ENCODE measurements around the gene SDK2. TPM values are rescaled to one million over a fixed set of nuclear protein-coding genes. Genes with fewer than 3 reads are reported as not detected.

The SDK2 gene
- total and polyA plus RNA-seq, 2 experiments from 2014 or later = 0.59 to 1.2 TPM

GRCh38 chr17:73376636-73377035 lies 267.6 kb downstream of the SDK2 start:
- no peak for DNase-seq (ENCODE audit: low spot score)
- Histone ChIP-seq H3K4me2 (no peak overlapping the region), H3K36me3 (replicated peaks; ENCODE audit: insufficient read depth, low read depth) (no peaks in the 10 kb centered on the region), H3K27ac (no peak overlapping the region), H3K9me2 (replicated peaks; ENCODE audit: insufficient read depth) (no peaks in the 10 kb centered on the region), H3K4me1 (ENCODE audit: insufficient read depth) (no peaks in the 10 kb centered on the region), H4K20me1 (ENCODE audit: insufficient read depth, poor library complexity, severe bottlenecking) (no peaks in the 10 kb centered on the region), H3K4me3 (no peak overlapping the region), H2AFZ (no peak overlapping the region), H3K9me3 (ENCODE audit: low read depth) (no peaks in the 10 kb centered on the region), H3K27me3 (peaks cover 3% of the 10 kb centered on the region), H3K79me2 (no peaks in the 10 kb centered on the region)
- 90% methylated on average over 3 of the region's 3 CpGs for WGBS (ENCODE audit: low lambda C conversion rate, missing lambda C conversion rate)
- no peak for TF ChIP-seq CTCF (IDR thresholded peaks at IDR 0.05; ENCODE audit: poor library complexity)
- TF ChIP-seq EZH2 (IDR thresholded peaks at IDR 0.05; ENCODE audit: borderline replicate concordance) = no peak
- TF ChIP-seq EZH2phosphoT487 (IDR thresholded peaks at IDR 0.05; ENCODE audit: low read depth, severe bottlenecking, unreplicated experiment) = no peak

- DNase-seq (ENCODE audit: low spot score) = no peak
- Histone ChIP-seq H3K79me2 (no peaks in the 10 kb centered on the region), H3K4me2 (no peak overlapping the region), H2AFZ (no peak overlapping the region), H4K20me1 (ENCODE audit: insufficient read depth, poor library complexity, severe bottlenecking) (no peaks in the 10 kb centered on the region), H3K36me3 (replicated peaks; ENCODE audit: insufficient read depth, low read depth) (no peaks in the 10 kb centered on the region), H3K27me3 (peaks cover 3% of the 10 kb centered on the region), H3K27ac (no peak overlapping the region), H3K9me3 (ENCODE audit: low read depth) (no peaks in the 10 kb centered on the region), H3K4me3 (no peak overlapping the region), H3K9me2 (replicated peaks; ENCODE audit: insufficient read depth) (no peaks in the 10 kb centered on the region), H3K4me1 (ENCODE audit: insufficient read depth) (no peaks in the 10 kb centered on the region)
- WGBS (ENCODE audit: low lambda C conversion rate, missing lambda C conversion rate) = 92% methylated on average over 11 of the region's 11 CpGs
- TF ChIP-seq EZH2phosphoT487 (IDR thresholded peaks at IDR 0.05; ENCODE audit: low read depth, severe bottlenecking, unreplicated experiment) (no peak), EZH2 (IDR thresholded peaks at IDR 0.05; ENCODE audit: borderline replicate concordance) (no peak), CTCF (IDR thresholded peaks at IDR 0.05; ENCODE audit: poor library complexity) (no peak)
Observed at GRCh38 chr17:73376152-73376551, 268.1 kb downstream of the SDK2 start.

- no peaks in the 10 kb centered on the region for H3K36me3 ChIP-seq (replicated peaks; ENCODE audit: insufficient read depth, low read depth)
- no peaks in the 10 kb centered on the region for H3K79me2 ChIP-seq
- no peak overlapping the region for H3K27ac ChIP-seq
- no peaks in the 10 kb centered on the region for H3K9me2 ChIP-seq (replicated peaks; ENCODE audit: insufficient read depth)
- H2AFZ ChIP-seq = no peak overlapping the region
- WGBS (ENCODE audit: low lambda C conversion rate, missing lambda C conversion rate) = 87% methylated on average over 9 of the region's 9 CpGs
- no peak overlapping the region for H3K4me2 ChIP-seq
- TF ChIP-seq CTCF (IDR thresholded peaks at IDR 0.05; ENCODE audit: poor library complexity) (no peak), EZH2 (IDR thresholded peaks at IDR 0.05; ENCODE audit: borderline replicate concordance) (no peak), EZH2phosphoT487 (IDR thresholded peaks at IDR 0.05; ENCODE audit: low read depth, severe bottlenecking, unreplicated experiment) (no peak)
- H4K20me1 ChIP-seq (ENCODE audit: insufficient read depth, poor library complexity, severe bottlenecking) = no peaks in the 10 kb centered on the region
- H3K4me3 ChIP-seq = no peak overlapping the region
- no peaks in the 10 kb centered on the region for H3K9me3 ChIP-seq (ENCODE audit: low read depth)
- H3K4me1 ChIP-seq (ENCODE audit: insufficient read depth) = peaks cover 4% of the 10 kb centered on the region
- peaks cover 3% of the 10 kb centered on the region for H3K27me3 ChIP-seq
- DNase-seq (ENCODE audit: low spot score) = no peak
Observed at GRCh38 chr17:73371836-73372235, 272.4 kb downstream of the SDK2 start.

- no peak overlapping the region for H2AFZ ChIP-seq
- no peak for TF ChIP-seq CTCF (IDR thresholded peaks at IDR 0.05; ENCODE audit: poor library complexity)
- no peak for TF ChIP-seq EZH2phosphoT487 (IDR thresholded peaks at IDR 0.05; ENCODE audit: low read depth, severe bottlenecking, unreplicated experiment)
- TF ChIP-seq EZH2 (IDR thresholded peaks at IDR 0.05; ENCODE audit: borderline replicate concordance) = no peak
- H3K9me2 ChIP-seq (replicated peaks; ENCODE audit: insufficient read depth) = no peaks in the 10 kb centered on the region
- H3K27ac ChIP-seq = no peak overlapping the region
- DNase-seq (ENCODE audit: low spot score) = no peak
- H3K79me2 ChIP-seq = no peaks in the 10 kb centered on the region
- H3K4me2 ChIP-seq = no peak overlapping the region
- H3K4me3 ChIP-seq = no peak overlapping the region
- no peaks in the 10 kb centered on the region for H3K36me3 ChIP-seq (replicated peaks; ENCODE audit: insufficient read depth, low read depth)
- H3K4me1 ChIP-seq (ENCODE audit: insufficient read depth) = peaks cover 4% of the 10 kb centered on the region
- H4K20me1 ChIP-seq (ENCODE audit: insufficient read depth, poor library complexity, severe bottlenecking) = no peaks in the 10 kb centered on the region
- 76% methylated on average over 5 of the region's 6 CpGs for WGBS (ENCODE audit: low lambda C conversion rate, missing lambda C conversion rate)
- H3K27me3 ChIP-seq = peaks cover 3% of the 10 kb centered on the region
- no peaks in the 10 kb centered on the region for H3K9me3 ChIP-seq (ENCODE audit: low read depth)
Observed at GRCh38 chr17:73371285-73371684, 273.0 kb downstream of the SDK2 start.

All from hepatocyte (in vitro differentiated cells).